Measurements from ENCODE around the gene ZDHHC13. TPM values are rescaled to one million over a fixed set of nuclear protein-coding genes. Genes with fewer than 3 reads are reported as not detected.

ZDHHC13 gene
- total and polyA plus RNA-seq, 11 donors: 4.0 to 13.0 (median 8.9) TPM

DNA sequence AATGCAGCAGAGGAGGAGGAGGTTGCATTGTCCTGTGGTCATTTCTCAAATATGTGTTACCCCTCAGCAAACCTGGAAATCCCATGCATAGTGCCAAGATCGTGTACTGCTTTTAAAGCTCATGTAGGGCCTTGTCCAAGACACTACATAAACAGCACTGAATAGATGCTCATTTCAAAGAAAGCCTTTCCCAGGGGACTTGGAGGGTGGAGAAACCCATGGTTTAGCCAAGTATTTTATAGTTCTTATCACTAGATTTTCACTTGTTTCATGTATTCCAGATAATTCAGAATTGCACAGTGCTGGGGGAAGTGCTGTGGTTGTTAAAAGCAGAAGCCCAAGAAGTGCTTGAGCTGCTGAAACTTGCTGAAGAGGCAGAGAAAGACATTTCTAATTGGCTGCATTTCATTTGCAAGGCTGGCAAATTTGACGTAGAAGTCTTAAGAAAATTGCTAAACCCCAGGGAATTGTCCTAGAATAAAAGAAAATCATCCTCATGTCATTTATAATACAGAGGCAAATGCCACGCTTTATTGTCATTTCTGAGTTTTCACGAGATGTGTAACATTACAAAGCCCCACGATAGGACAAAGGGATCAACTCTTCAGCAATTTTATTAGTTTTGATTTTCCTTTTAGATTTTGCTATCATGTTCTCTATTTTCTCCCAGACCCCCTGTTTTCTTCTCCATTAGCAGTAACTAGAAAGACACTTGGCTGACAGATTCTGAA lies 64.7 kb downstream of the ZDHHC13 start:
- ATAC-seq (no peak), DNase-seq (no peak)
- H3K9me3 ChIP-seq: no peaks in the 10 kb centered on the region
- peaks cover 0 to 20% (median under 1%) of the 10 kb centered on the region in 12 donors for H3K4me1 ChIP-seq
- peaks cover 0 to 94% (median 38%) of the 10 kb centered on the region in 9 donors for H3K36me3 ChIP-seq
- no peak for TF ChIP-seq POLR2A (IDR thresholded peaks at IDR 0.05)
- TF ChIP-seq, protein P1, sequence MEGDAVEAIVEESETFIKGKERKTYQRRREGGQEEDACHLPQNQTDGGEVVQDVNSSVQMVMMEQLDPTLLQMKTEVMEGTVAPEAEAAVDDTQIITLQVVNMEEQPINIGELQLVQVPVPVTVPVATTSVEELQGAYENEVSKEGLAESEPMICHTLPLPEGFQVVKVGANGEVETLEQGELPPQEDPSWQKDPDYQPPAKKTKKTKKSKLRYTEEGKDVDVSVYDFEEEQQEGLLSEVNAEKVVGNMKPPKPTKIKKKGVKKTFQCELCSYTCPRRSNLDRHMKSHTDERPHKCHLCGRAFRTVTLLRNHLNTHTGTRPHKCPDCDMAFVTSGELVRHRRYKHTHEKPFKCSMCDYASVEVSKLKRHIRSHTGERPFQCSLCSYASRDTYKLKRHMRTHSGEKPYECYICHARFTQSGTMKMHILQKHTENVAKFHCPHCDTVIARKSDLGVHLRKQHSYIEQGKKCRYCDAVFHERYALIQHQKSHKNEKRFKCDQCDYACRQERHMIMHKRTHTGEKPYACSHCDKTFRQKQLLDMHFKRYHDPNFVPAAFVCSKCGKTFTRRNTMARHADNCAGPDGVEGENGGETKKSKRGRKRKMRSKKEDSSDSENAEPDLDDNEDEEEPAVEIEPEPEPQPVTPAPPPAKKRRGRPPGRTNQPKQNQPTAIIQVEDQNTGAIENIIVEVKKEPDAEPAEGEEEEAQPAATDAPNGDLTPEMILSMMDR (IDR thresholded peaks at IDR 0.05): no peak
- WGBS, 4 donors: 72 to 77% (median 75%) methylated on average over 5 of the region's 5 CpGs
- H3K4me3 ChIP-seq: no peak overlapping the region
- intact Hi-C loops (cut with DNase I): no loop called here
- H3K27me3 ChIP-seq: no peaks in the 10 kb centered on the region
- H3K27ac ChIP-seq: no peak overlapping the region

DNA sequence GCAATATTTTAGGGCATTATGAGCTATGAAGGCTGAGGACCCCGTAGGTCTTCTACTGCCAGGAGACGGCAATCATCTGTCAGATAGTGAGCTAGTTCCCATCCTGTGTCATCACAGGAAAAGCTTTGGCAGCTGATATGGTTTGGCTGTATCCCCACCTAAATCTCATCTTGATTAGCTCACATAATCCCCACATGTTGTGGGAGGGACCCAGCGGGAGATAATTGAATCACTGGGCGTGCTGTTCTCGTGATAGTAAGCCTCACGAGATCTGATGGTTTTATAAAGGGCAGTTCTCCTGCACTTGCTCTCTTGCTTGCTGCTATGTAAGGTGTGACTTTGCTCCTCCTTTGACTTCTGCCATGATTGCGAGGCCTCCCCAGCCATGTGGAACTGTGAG lies 66.7 kb downstream of the ZDHHC13 start:
- WGBS, 4 donors: 59 to 75% (median 66%) methylated on average over 7 of the region's 7 CpGs
- peaks cover 0 to 29% (median 0%) of the 10 kb centered on the region in 12 donors for H3K4me1 ChIP-seq
- DNase-seq (no peak), ATAC-seq (no peak)
- no peak for TF ChIP-seq POLR2A (IDR thresholded peaks at IDR 0.05)
- H3K4me3 ChIP-seq: no peak overlapping the region
- no peaks in the 10 kb centered on the region for H3K27me3 ChIP-seq
- peaks cover 0 to 96% (median 56%) of the 10 kb centered on the region in 9 donors for H3K36me3 ChIP-seq
- intact Hi-C loops (cut with DNase I): no loop called here
- H3K27ac ChIP-seq: peak overlapping the region in 2 of 12 donors; percentile 4 to 13
- no peaks in the 10 kb centered on the region for H3K9me3 ChIP-seq

DNA sequence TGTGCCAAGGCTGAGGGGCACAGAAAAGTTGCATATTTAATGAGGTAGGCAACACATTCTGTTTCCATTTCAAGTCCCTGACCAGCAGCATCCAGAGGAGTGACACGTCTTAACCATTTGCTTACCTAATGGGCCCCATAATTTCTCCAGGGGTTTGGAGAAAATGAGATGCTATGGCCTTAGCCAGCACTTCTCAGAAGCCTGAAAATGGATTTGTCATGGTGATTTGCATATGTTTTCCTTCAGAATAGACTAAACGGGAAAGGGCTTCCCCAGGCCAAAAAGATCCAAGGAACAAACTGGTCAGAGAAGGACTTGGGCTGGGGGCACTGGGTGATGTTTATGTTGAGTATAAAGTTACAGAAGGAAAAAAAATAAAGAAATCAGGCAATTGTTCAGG lies 68.1 kb downstream of the ZDHHC13 start:
- 63 to 71% (median 65%) methylated on average over 2 of the region's 2 CpGs for WGBS, 4 donors
- ATAC-seq (no peak), DNase-seq (no peak)
- H3K36me3 ChIP-seq: peaks cover 0 to 99% (median 64%) of the 10 kb centered on the region in 9 donors
- intact Hi-C loops (cut with DNase I): no loop called here
- H3K4me3 ChIP-seq: no peak overlapping the region
- H3K9me3 ChIP-seq: no peaks in the 10 kb centered on the region
- TF ChIP-seq, protein P1 (IDR thresholded peaks at IDR 0.05): no peak
- no peak for TF ChIP-seq POLR2A (IDR thresholded peaks at IDR 0.05)
- peak overlapping the region in 3 of 12 donors; percentile 4 to 45 (median 33) for H3K27ac ChIP-seq
- H3K27me3 ChIP-seq: no peaks in the 10 kb centered on the region
- peaks cover 0 to 35% (median 0%) of the 10 kb centered on the region in 12 donors for H3K4me1 ChIP-seq

DNA sequence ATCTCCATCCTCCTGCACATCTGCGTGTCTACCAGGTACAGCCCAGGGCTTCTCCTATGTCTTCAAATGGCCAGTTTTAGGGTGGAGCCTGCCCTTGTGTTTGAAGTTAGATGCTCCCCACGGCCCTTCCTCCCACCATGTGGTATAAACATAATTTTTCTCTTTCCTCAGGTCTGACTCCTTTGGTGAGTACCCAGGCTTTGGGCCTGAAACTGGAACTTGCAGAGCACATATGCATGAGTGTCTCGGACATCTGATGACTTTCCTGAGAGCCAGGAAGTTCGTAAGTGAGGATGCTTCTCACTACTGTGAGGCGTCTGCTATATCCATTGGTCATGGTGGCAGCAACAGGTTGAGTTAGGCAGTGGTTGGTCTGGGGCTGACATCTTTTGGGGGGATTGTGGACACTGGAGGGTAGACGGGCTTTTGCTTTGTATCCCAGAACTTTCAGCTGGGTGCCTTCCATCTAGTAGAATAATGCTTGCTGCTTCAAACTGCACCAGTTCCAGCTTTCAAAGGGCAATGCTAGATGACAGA lies 68.6 kb downstream of the ZDHHC13 start:
- no peaks in the 10 kb centered on the region for H3K27me3 ChIP-seq
- H3K4me1 ChIP-seq: peaks cover 0 to 40% (median 0%) of the 10 kb centered on the region in 12 donors
- intact Hi-C loops (cut with DNase I): no loop called here
- 57 to 63% (median 62%) methylated on average over 6 of the region's 6 CpGs for WGBS, 4 donors
- H3K4me3 ChIP-seq: no peak overlapping the region
- no peak for TF ChIP-seq POLR2A (IDR thresholded peaks at IDR 0.05)
- TF ChIP-seq, protein P1 (IDR thresholded peaks at IDR 0.05): no peak
- H3K36me3 ChIP-seq: peaks cover 0 to 99% (median 68%) of the 10 kb centered on the region in 9 donors
- no peaks in the 10 kb centered on the region for H3K9me3 ChIP-seq
- ATAC-seq (no peak), DNase-seq (no peak)
- H3K27ac ChIP-seq: peak overlapping the region in 2 of 12 donors; percentile 33 to 45
